Measurements from ENCODE around the gene BDKRB1. TPM values are rescaled to one million over a fixed set of nuclear protein-coding genes. Genes with fewer than 3 reads are reported as not detected.

Gene BDKRB1
- polyA plus RNA-seq (2011; rRNA removed) (3.3 and 3.5 TPM in 2 replicates), polyA plus RNA-seq (2017; fragmentation: RNase III; extraction: RNeasy Plus Mini Kit Qiagen cat#74134 plus additional on column Dnase treatment) (2.6 to 3.3 TPM (median 2.8 TPM) in 3 replicates), polyA minus RNA-seq (2011; rRNA and poly(A)+ RNA removed) (1.7 and 2.5 TPM in 2 replicates)
- 1.4 and 2.8 TPM in 2 replicates for polyA plus RNA-seq (2012; cell fraction: cytosol; rRNA removed)
- 5.9 and 7.0 TPM in 2 replicates for polyA plus RNA-seq (2012; cell fraction: nucleus; rRNA removed)

DNA sequence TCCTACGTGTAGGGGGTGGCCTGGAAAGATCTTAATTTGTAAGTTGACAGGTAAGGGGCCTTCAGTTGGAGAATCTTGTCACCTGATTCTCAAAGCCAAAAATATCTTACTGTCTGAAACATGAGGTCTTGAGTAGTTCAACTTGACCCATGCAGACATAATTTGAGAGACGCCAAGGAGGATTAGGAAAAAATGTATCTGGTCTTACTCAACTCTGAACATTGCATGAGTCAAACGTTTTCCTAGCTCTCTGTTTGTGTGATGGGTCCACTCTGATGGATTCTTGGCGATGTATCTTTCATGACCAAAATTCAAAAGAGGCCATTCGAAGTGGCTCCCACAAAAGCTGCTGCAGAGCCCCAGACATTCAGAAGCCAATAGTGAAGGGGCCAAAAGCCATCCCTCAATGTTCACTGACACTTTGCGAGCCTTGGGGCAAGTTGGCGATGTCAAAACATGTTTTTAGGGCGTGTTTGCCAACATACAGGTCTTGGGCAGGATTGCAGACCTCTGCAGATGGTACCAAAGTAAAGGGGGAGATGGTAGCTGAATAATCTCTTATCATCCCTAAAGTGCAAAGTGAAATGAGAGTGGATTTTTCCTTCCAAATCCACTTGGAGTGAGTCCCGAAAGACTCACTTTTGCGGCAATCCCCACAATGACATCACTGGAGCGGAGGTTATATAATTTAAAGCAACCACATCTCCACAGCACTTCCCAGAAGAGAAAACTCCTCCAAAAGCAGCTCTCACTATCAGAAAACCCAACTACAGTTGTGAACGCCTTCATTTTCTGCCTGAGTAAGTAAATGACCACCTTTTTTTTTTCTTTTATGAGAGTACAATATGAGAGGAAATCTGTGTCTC lies at the start of gene BDKRB1:
Gene BDKRB1, plus strand, starts transcription at position 710 of the 866 bp plus-strand sequence. CDS start 7,473 bp downstream, outside the sequence.
- TF ChIP-seq RNF2 (IDR thresholded peaks at IDR 0.05; ENCODE audit: borderline replicate concordance, low read depth) (no peak), CEBPB (IDR thresholded peaks at IDR 0.05) (peak in 1 of 2 experiments; percentile 59; a peak in 2 of 4 replicates), HOXB13 (CRISPR knock-in tag; IDR thresholded peaks at IDR 0.05; ENCODE audit: low read depth) (no peak), JUNB (IDR thresholded peaks at IDR 0.05) (peak; percentile 31; the same call in 1 of the 2 replicates), KDM5A (IDR thresholded peaks at IDR 0.05) (no peak), HDAC2 (IDR thresholded peaks at IDR 0.05) (no peak), FOSL2 (IDR thresholded peaks at IDR 0.05) (no peak), FOSL2 (CRISPR knock-in tag; IDR thresholded peaks at IDR 0.05) (peak; percentile 22; the same call in 1 of the 2 replicates), JUN (IDR thresholded peaks at IDR 0.05) (no peak), CBX2 (IDR thresholded peaks at IDR 0.05; ENCODE audit: borderline replicate concordance, low read depth) (no peak), ZC3H11A (IDR thresholded peaks at IDR 0.05) (no peak), BHLHE40 (IDR thresholded peaks at IDR 0.05; ENCODE audit: low read depth, low read length) (no peak), NR3C1 (IDR thresholded peaks at IDR 0.05) (no peak), RCOR1 (IDR thresholded peaks at IDR 0.05; ENCODE audit: low read depth, low read length) (no peak), EP300 (IDR thresholded peaks at IDR 0.05) (peak in 1 of 2 experiments; percentile 40; a peak in 1 of 5 replicates)
- TF ChIP-seq, protein P1, sequence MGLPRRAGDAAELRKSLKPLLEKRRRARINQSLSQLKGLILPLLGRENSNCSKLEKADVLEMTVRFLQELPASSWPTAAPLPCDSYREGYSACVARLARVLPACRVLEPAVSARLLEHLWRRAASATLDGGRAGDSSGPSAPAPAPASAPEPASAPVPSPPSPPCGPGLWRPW (IDR thresholded peaks at IDR 0.05): 0 out of 2 replicates have a peak, but pooled peaks have one; percentile 10
- WGBS (ENCODE audit: missing lambda C conversion rate): 64% methylated on average over 12 of the region's 12 CpGs
- peaks cover 47% of the 10 kb centered on the region for H3K4me1 ChIP-seq
- H3K9me3 ChIP-seq: peaks cover 8% of the 10 kb centered on the region
- no peak within 1 kb of the TSS for H3K4me3 ChIP-seq
- DNase-seq (ENCODE audit: low read depth in 1 of 2, low spot score in 1 of 2) (no peak), FAIRE-seq (no peak), ATAC-seq (peak in 1 of 2 experiments; percentile 53; a peak in 3 of 6 replicates)
- H3K4me2 ChIP-seq: peak within 1 kb of the TSS; percentile 33; the same call in 2 of the 3 replicates
- ChIA-PET CTCF (interaction anchor here (1.4 to 7.9 kb wide), 7 partner anchors 9 to 155 kb away, joined by 4 to 62 read pairs (median 5); no protein-coding TSS in a partner anchor), POLR2A (no interaction called here)
- H3K27ac ChIP-seq: peak within 1 kb of the TSS; percentile 65 to 91

- no peak for TF ChIP-seq FOSB (CRISPR knock-in tag; IDR thresholded peaks at IDR 0.05)
- TF ChIP-seq REST (IDR thresholded peaks at IDR 0.05): peak; percentile 41; the same call in 1 of the 2 replicates
- Histone ChIP-seq H3K27ac (peak overlapping the region; percentile 85 to 88; a peak in 4 of 6 replicates), H3K4me3 (peak overlapping the region; percentile 76), H3K4me1 (peaks cover 36% of the 10 kb centered on the region), H3K4me2 (peak overlapping the region; percentile 90), H3K9me3 (peaks cover 2% of the 10 kb centered on the region; the same call in 1 of the 3 replicates)
- no peak for FAIRE-seq
- 59% methylated on average over 4 of the region's 8 CpGs for WGBS (ENCODE audit: missing lambda C conversion rate)
- DNase-seq (ENCODE audit: low read depth in 1 of 2, low spot score in 1 of 2): no peak
- ChIA-PET CTCF (interaction anchor here (0.6 to 2.4 kb wide), 5 partner anchors 11 to 244 kb away, joined by 3 to 7 read pairs (median 3); no protein-coding TSS in a partner anchor), POLR2A (no interaction called here)
- ATAC-seq: no peak
Observed at GRCh38 chr14:96206461-96206860, 49.5 kb upstream of the BDKRB1 start.
